Measurements from ENCODE around the gene ANXA2R.

DNA sequence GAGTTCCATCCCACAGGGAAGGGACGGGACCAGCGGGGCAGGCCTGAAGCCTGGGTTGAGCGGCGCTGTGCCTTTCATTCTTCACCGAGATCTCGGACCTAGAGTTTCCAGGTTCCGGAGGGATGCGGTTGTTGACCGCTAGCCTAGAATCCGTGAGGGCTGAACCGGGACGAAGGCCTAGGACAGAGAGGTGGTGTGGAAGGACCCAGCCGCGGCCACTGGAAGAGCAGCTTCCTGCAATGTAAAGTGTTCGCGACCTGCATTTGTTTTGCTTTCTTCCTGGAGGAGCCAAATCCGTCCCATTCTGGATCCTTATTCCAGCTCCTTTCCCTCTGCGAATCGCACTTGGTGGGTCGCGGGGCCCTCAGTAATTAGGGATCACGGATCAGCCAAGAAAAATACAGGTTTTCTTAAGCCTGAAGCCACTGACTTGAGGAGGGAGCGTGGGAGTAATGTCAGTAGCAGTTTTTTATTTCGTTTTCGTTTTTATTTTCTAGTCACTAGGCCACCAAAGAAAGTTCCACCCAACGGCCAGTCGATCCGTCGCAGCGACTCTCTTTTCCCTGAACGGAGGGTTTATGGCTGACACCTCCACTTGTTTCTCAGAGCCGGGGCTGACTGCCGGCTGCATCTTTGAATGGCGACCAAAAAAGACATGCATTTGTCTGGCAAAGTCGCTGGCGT, 48.6 kb downstream of the ANXA2R start:
- no peak for TF ChIP-seq ZNF514 (tag by site-specific recombination; IDR thresholded peaks at IDR 0.05)
- no peak for TF ChIP-seq YY1 (tag by site-specific recombination; IDR thresholded peaks at IDR 0.05)
- TF ChIP-seq ZNF211 (tag by site-specific recombination; IDR thresholded peaks at IDR 0.05; ENCODE audit: low read depth): no peak
- TF ChIP-seq ZSCAN30 (tag by site-specific recombination; IDR thresholded peaks at IDR 0.05): no peak
- TF ChIP-seq, protein P1, sequence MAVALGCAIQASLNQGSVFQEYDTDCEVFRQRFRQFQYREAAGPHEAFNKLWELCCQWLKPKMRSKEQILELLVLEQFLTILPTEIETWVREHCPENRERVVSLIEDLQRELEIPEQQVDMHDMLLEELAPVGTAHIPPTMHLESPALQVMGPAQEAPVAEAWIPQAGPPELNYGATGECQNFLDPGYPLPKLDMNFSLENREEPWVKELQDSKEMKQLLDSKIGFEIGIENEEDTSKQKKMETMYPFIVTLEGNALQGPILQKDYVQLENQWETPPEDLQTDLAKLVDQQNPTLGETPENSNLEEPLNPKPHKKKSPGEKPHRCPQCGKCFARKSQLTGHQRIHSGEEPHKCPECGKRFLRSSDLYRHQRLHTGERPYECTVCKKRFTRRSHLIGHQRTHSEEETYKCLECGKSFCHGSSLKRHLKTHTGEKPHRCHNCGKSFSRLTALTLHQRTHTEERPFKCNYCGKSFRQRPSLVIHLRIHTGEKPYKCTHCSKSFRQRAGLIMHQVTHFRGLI (tag by site-specific recombination; IDR thresholded peaks at IDR 0.05): no peak
- TF ChIP-seq ZFP69B (tag by site-specific recombination; IDR thresholded peaks at IDR 0.05): no peak
- TF ChIP-seq, protein P2, sequence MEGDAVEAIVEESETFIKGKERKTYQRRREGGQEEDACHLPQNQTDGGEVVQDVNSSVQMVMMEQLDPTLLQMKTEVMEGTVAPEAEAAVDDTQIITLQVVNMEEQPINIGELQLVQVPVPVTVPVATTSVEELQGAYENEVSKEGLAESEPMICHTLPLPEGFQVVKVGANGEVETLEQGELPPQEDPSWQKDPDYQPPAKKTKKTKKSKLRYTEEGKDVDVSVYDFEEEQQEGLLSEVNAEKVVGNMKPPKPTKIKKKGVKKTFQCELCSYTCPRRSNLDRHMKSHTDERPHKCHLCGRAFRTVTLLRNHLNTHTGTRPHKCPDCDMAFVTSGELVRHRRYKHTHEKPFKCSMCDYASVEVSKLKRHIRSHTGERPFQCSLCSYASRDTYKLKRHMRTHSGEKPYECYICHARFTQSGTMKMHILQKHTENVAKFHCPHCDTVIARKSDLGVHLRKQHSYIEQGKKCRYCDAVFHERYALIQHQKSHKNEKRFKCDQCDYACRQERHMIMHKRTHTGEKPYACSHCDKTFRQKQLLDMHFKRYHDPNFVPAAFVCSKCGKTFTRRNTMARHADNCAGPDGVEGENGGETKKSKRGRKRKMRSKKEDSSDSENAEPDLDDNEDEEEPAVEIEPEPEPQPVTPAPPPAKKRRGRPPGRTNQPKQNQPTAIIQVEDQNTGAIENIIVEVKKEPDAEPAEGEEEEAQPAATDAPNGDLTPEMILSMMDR (tag by site-specific recombination; IDR thresholded peaks at IDR 0.05): no peak
- TF ChIP-seq, protein P3, sequence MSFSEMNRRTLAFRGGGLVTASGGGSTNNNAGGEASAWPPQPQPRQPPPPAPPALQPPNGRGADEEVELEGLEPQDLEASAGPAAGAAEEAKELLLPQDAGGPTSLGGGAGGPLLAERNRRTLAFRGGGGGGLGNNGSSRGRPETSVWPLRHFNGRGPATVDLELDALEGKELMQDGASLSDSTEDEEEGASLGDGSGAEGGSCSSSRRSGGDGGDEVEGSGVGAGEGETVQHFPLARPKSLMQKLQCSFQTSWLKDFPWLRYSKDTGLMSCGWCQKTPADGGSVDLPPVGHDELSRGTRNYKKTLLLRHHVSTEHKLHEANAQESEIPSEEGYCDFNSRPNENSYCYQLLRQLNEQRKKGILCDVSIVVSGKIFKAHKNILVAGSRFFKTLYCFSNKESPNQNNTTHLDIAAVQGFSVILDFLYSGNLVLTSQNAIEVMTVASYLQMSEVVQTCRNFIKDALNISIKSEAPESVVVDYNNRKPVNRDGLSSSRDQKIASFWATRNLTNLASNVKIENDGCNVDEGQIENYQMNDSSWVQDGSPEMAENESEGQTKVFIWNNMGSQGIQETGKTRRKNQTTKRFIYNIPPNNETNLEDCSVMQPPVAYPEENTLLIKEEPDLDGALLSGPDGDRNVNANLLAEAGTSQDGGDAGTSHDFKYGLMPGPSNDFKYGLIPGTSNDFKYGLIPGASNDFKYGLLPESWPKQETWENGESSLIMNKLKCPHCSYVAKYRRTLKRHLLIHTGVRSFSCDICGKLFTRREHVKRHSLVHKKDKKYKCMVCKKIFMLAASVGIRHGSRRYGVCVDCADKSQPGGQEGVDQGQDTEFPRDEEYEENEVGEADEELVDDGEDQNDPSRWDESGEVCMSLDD (tag by site-specific recombination; IDR thresholded peaks at IDR 0.05): no peak
- no peak for TF ChIP-seq ZNF416 (tag by site-specific recombination; IDR thresholded peaks at IDR 0.05)

Data from HEK293 (cell line).